Dendritic cell treated with granulocyte-macrophage colony-stimulating factor and Interleukin-4, amounts not matched to agents 40 ng/mL and 50 ng/mL, for 4 days (primary cell): Measurements from ENCODE around the gene LRRC37B.
A peak's percentile ranks its signal among the peaks of the same experiment; 100 is the strongest.
"Not testable (repeated sequence)": the region's sequence is repeated elsewhere in the genome, so short reads cannot be mapped to it uniquely, and the experiment has no call there.

Experiments used
- H3K27ac Mint-ChIP-seq: one replicate; pipeline ENCODE4 v1.8.0; 2022; ENCODE audit warnings: mild to moderate bottlenecking, mixed read lengths
- H3K27me3 Mint-ChIP-seq: one replicate; pipeline ENCODE4 v1.8.0; 2022; ENCODE audit warnings: mild to moderate bottlenecking, mixed read lengths
- H3K36me3 Mint-ChIP-seq: one replicate; pipeline ENCODE4 v1.8.0; 2022; ENCODE audit warnings: low read depth, mixed read lengths
- H3K4me1 Mint-ChIP-seq: one replicate; pipeline ENCODE4 v1.8.0; 2022; ENCODE audit warnings: low read depth, mixed read lengths
- H3K4me3 Mint-ChIP-seq: one replicate; pipeline ENCODE4 v1.8.0; 2022; ENCODE audit warnings: mild to moderate bottlenecking, moderate library complexity, mixed read lengths
- H3K9me3 Mint-ChIP-seq: one replicate; pipeline ENCODE4 v1.8.0; 2022; ENCODE audit warnings: mixed read lengths
- intact Hi-C: fragments of 100-400 bp; cut with micrococcal nuclease; formaldehyde crosslinking; loops from one replicate; pipeline ENCODE4 v1.15.0; 2022

Gene LRRC37B

GRCh38 chr17:32006957-32007462 lies at the start of gene LRRC37B:
LRRC37B (plus strand) TSS chr17:32007383; CDS start chr17:32021393, 14,010 bp downstream.
- no peaks in the 10 kb centered on the region for H3K9me3 Mint-ChIP-seq
- intact Hi-C loops: loop anchor here (5.0 kb wide), 1 partner anchor 130 kb away; no protein-coding TSS in a partner anchor
- H3K4me1 Mint-ChIP-seq: peaks cover 38% of the 10 kb centered on the region
- H3K4me3 Mint-ChIP-seq: peak within 1 kb of the TSS; percentile 90
- peak within 1 kb of the TSS; percentile 84 for H3K27ac Mint-ChIP-seq
- peaks cover 16% of the 10 kb centered on the region for H3K36me3 Mint-ChIP-seq
- H3K27me3 Mint-ChIP-seq: peaks cover 11% of the 10 kb centered on the region

GRCh38 chr17:31964131-31964530 lies 43.1 kb upstream of the LRRC37B start:
- H3K27me3 Mint-ChIP-seq, H3K4me1 Mint-ChIP-seq, intact Hi-C loops, H3K27ac Mint-ChIP-seq, H3K4me3 Mint-ChIP-seq, H3K9me3 Mint-ChIP-seq: not testable (repeated sequence)
- peaks cover 84% of the 10 kb centered on the region for H3K36me3 Mint-ChIP-seq

GRCh38 chr17:31967648-31968047 lies 39.5 kb upstream of the LRRC37B start:
- no peaks in the 10 kb centered on the region for H3K9me3 Mint-ChIP-seq
- no peak overlapping the region for H3K4me3 Mint-ChIP-seq
- no peak overlapping the region for H3K27ac Mint-ChIP-seq
- no peaks in the 10 kb centered on the region for H3K27me3 Mint-ChIP-seq
- peaks cover 81% of the 10 kb centered on the region for H3K36me3 Mint-ChIP-seq
- no peaks in the 10 kb centered on the region for H3K4me1 Mint-ChIP-seq
- intact Hi-C loops: no loop called here

- intact Hi-C loops, H3K27me3 Mint-ChIP-seq, H3K4me3 Mint-ChIP-seq, H3K9me3 Mint-ChIP-seq, H3K4me1 Mint-ChIP-seq, H3K27ac Mint-ChIP-seq: not testable (repeated sequence)
- H3K36me3 Mint-ChIP-seq: peaks cover 64% of the 10 kb centered on the region
Observed at GRCh38 chr17:31970416-31970815, 36.8 kb upstream of the LRRC37B start.

GRCh38 chr17:31974269-31975071 lies 32.7 kb upstream of the LRRC37B start:
- H3K27me3 Mint-ChIP-seq, H3K4me3 Mint-ChIP-seq, intact Hi-C loops, H3K4me1 Mint-ChIP-seq, H3K27ac Mint-ChIP-seq, H3K9me3 Mint-ChIP-seq: not testable (repeated sequence)
- peaks cover 64% of the 10 kb centered on the region for H3K36me3 Mint-ChIP-seq

GRCh38 chr17:31975391-31975790 lies 31.8 kb upstream of the LRRC37B start:
- H3K27me3 Mint-ChIP-seq, intact Hi-C loops, H3K4me1 Mint-ChIP-seq, H3K27ac Mint-ChIP-seq, H3K4me3 Mint-ChIP-seq, H3K9me3 Mint-ChIP-seq: not testable (repeated sequence)
- H3K36me3 Mint-ChIP-seq: peaks cover 65% of the 10 kb centered on the region

GRCh38 chr17:31991821-31992220 lies 15.4 kb upstream of the LRRC37B start:
- H3K4me3 Mint-ChIP-seq, H3K27me3 Mint-ChIP-seq, H3K4me1 Mint-ChIP-seq, H3K27ac Mint-ChIP-seq, H3K9me3 Mint-ChIP-seq: not testable (repeated sequence)
- intact Hi-C loops: loop anchor here (10.0 kb wide), 1 partner anchor 363 kb away; the partner anchor contains the start of gene ZNF207
- H3K36me3 Mint-ChIP-seq: peaks cover 79% of the 10 kb centered on the region

GRCh38 chr17:31997005-31997404 lies 10.2 kb upstream of the LRRC37B start:
- Mint-ChIP-seq H3K36me3 (peaks cover 61% of the 10 kb centered on the region), H3K27me3 (no peaks in the 10 kb centered on the region), H3K4me3 (no peak overlapping the region), H3K9me3 (no peaks in the 10 kb centered on the region), H3K27ac (no peak overlapping the region), H3K4me1 (no peaks in the 10 kb centered on the region)
- intact Hi-C loops: loop anchor here (10.0 kb wide), 1 partner anchor 358 kb away; the partner anchor contains the start of gene ZNF207

GRCh38 chr17:32007463-32008298 lies 498 bp downstream of the LRRC37B start:
- peaks cover 11% of the 10 kb centered on the region for H3K27me3 Mint-ChIP-seq
- H3K4me1 Mint-ChIP-seq: peaks cover 45% of the 10 kb centered on the region
- intact Hi-C loops: loop anchor here (5.0 kb wide), 1 partner anchor 130 kb away; no protein-coding TSS in a partner anchor
- H3K9me3 Mint-ChIP-seq: no peaks in the 10 kb centered on the region
- H3K4me3 Mint-ChIP-seq: peak overlapping the region; percentile 90
- peaks cover 20% of the 10 kb centered on the region for H3K36me3 Mint-ChIP-seq
- peak overlapping the region; percentile 84 for H3K27ac Mint-ChIP-seq

- H3K27ac Mint-ChIP-seq: peak overlapping the region; percentile 84
- H3K4me1 Mint-ChIP-seq: peaks cover 47% of the 10 kb centered on the region
- H3K9me3 Mint-ChIP-seq: no peaks in the 10 kb centered on the region
- peaks cover 27% of the 10 kb centered on the region for H3K36me3 Mint-ChIP-seq
- peaks cover 11% of the 10 kb centered on the region for H3K27me3 Mint-ChIP-seq
- intact Hi-C loops: loop anchor here (5.0 kb wide), 1 partner anchor 128 kb away; no protein-coding TSS in a partner anchor
- peak overlapping the region; percentile 90 for H3K4me3 Mint-ChIP-seq
Observed at GRCh38 chr17:32009262-32009542, 2.0 kb downstream of the LRRC37B start.

GRCh38 chr17:32010114-32010513 lies 2.9 kb downstream of the LRRC37B start:
- peaks cover 27% of the 10 kb centered on the region for H3K36me3 Mint-ChIP-seq
- peaks cover 56% of the 10 kb centered on the region for H3K4me1 Mint-ChIP-seq
- peaks cover 11% of the 10 kb centered on the region for H3K27me3 Mint-ChIP-seq
- H3K4me3 Mint-ChIP-seq: peak overlapping the region; percentile 90
- no peaks in the 10 kb centered on the region for H3K9me3 Mint-ChIP-seq
- no peak overlapping the region for H3K27ac Mint-ChIP-seq
- intact Hi-C loops: no loop called here

GRCh38 chr17:32015245-32016013 lies 8.2 kb downstream of the LRRC37B start:
- H3K4me1 Mint-ChIP-seq: peaks cover 54% of the 10 kb centered on the region
- H3K27ac Mint-ChIP-seq: peak overlapping the region; percentile 66

GRCh38 chr17:32016231-32016630 lies 9.0 kb downstream of the LRRC37B start:
- no peak overlapping the region for H3K4me3 Mint-ChIP-seq
- no peaks in the 10 kb centered on the region for H3K27me3 Mint-ChIP-seq
- peak overlapping the region; percentile 66 for H3K27ac Mint-ChIP-seq
- H3K36me3 Mint-ChIP-seq: peaks cover 49% of the 10 kb centered on the region
- no peaks in the 10 kb centered on the region for H3K9me3 Mint-ChIP-seq
- H3K4me1 Mint-ChIP-seq: peaks cover 46% of the 10 kb centered on the region
- intact Hi-C loops: no loop called here

More at GRCh38 chr17:32015245-32016013, 8.2 kb downstream of the LRRC37B start:
- H3K9me3 Mint-ChIP-seq: no peaks in the 10 kb centered on the region
- no peaks in the 10 kb centered on the region for H3K27me3 Mint-ChIP-seq
- intact Hi-C loops: no loop called here
- H3K4me3 Mint-ChIP-seq: no peak overlapping the region
- peaks cover 41% of the 10 kb centered on the region for H3K36me3 Mint-ChIP-seq
